ENCODE data around the gene PRADC1. TPM values are rescaled to one million over a fixed set of nuclear protein-coding genes. Genes with fewer than 3 reads are reported as not detected.

Gene PRADC1
- total RNA-seq, 4 donors from 2014 or later: 14.3 to 65.2 (median 33.2) TPM

DNA sequence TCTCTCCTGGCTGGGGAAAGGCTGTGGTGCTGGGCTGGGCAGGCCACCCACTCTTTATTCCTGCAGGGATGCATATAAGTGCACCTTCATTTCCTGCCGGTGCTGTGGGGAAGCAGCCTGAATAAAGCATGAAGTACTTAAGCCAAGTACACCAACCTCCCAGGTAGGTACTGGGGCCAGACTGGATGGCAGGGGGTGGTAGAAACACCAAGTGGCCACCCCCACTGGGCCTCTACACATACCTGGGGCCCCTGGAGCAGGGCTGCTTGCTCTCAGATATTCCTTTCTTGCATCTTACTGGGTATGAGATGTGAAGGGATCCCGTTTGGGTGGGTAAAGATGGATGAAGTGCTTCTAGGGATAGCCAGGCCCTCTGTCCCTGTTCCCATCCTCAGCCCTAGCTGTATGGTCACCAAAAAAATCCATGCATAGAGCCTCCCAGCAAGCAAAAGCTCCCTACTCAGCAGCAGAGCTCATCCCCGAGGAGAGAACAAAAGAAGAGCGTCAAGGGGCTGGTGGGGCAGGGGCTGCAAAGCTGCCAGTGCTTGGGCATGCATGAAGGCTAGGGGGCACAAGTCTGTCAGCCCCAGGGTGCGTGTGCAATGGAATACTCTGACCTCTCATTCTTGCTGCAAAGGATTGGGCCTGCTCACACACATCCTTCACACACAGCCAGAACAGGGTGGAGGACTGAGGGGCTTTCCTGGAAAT, 23.0 kb upstream of the PRADC1 start:
- Histone ChIP-seq H3K9me3 (no peaks in the 10 kb centered on the region), H3K27ac (no peak overlapping the region), H3K27me3 (no peaks in the 10 kb centered on the region), H3K36me3 (peaks cover 28 to 31% of the 10 kb centered on the region in 2 donors), H3K4me1 (no peaks in the 10 kb centered on the region), H3K4me3 (replicated peaks in 1 of 3) (no peak overlapping the region)
- no peak for TF ChIP-seq POLR2A (IDR thresholded peaks at IDR 0.05)
- TF ChIP-seq, protein P1, sequence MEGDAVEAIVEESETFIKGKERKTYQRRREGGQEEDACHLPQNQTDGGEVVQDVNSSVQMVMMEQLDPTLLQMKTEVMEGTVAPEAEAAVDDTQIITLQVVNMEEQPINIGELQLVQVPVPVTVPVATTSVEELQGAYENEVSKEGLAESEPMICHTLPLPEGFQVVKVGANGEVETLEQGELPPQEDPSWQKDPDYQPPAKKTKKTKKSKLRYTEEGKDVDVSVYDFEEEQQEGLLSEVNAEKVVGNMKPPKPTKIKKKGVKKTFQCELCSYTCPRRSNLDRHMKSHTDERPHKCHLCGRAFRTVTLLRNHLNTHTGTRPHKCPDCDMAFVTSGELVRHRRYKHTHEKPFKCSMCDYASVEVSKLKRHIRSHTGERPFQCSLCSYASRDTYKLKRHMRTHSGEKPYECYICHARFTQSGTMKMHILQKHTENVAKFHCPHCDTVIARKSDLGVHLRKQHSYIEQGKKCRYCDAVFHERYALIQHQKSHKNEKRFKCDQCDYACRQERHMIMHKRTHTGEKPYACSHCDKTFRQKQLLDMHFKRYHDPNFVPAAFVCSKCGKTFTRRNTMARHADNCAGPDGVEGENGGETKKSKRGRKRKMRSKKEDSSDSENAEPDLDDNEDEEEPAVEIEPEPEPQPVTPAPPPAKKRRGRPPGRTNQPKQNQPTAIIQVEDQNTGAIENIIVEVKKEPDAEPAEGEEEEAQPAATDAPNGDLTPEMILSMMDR (IDR thresholded peaks at IDR 0.05): no peak
- no peak for DNase-seq
- 49 to 56% methylated on average over 5 of the region's 5 CpGs for WGBS, 2 donors
- intact Hi-C loops (cut with DNase I): no loop called here

DNA sequence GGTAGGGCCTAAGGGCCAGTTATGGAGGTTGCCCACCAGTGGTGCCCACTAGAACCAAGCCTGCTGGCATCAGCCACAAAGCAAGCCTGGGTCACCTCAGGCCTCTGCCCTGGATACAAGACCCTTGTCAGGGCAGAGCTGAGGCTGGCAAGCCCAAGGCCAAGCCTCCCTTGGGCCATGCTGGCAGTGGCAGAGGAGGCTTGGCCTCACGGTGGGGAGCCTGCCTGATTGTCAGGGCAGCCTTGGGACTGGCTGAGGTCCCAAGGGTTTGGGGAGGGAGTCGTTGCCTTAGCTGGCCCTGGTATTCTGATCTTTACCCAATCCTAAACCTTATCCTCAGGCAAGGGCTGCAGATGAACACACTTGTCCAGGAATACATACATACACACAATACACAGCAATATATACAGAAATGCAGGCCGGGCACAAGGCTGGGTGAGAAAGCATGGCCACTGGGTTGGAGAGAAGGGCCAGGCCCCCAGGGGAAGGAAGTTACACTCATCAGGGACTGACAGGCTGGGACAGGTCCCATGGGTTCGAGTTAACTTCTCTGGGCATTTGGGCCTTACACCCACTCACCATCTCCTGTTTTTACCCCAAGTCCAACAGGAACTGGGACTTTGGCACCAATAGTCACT, 22.1 kb upstream of the PRADC1 start:
- Histone ChIP-seq H3K36me3 (peaks cover 37 to 40% of the 10 kb centered on the region in 2 donors), H3K27me3 (no peaks in the 10 kb centered on the region), H3K27ac (no peak overlapping the region), H3K9me3 (no peaks in the 10 kb centered on the region), H3K4me1 (no peaks in the 10 kb centered on the region), H3K4me3 (replicated peaks in 1 of 3) (no peak overlapping the region)
- 71 to 76% methylated on average over 3 to 4 of the region's 4 CpGs for WGBS, 2 donors
- DNase-seq: no peak
- TF ChIP-seq, protein P1 (IDR thresholded peaks at IDR 0.05): no peak
- TF ChIP-seq POLR2A (IDR thresholded peaks at IDR 0.05): no peak
- intact Hi-C loops (cut with DNase I): no loop called here

DNA sequence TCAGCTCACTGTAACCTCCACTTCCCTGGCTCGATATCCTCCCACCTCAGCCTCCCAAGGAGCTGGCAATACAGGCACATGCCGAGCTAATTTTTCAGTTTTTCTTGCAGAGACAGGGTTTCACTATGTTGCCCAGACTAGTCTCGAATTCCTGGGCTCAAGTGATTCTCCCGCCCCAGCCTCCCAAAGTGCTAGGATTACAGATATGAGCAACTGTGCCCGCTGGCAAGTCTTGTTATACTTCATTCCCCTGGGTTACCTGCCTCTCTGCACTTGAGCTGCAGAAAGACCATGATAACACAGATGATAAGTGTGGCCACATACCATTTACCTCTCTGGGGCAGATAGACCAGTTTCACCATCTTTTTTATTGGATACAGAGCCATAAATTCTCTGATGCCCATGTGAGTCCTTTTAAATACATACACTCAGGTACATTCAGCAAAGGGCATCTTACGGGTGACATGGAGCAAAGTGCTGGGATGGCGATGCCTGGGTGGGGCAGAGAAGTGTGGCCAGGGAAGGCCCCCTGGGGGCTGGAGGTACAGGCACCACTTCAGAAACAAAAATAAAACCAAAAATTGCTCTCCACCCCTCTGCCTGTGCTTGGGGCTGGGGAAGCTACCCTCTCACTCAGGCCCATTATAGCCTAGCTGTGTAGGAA, 21.4 kb upstream of the PRADC1 start:
- H3K27me3 ChIP-seq: no peaks in the 10 kb centered on the region
- H3K27ac ChIP-seq: no peak overlapping the region
- peaks cover 43 to 47% of the 10 kb centered on the region in 2 donors for H3K36me3 ChIP-seq
- WGBS, 2 donors: 93 to 97% methylated on average over 7 of the region's 7 CpGs
- intact Hi-C loops (cut with DNase I): no loop called here
- TF ChIP-seq POLR2A (IDR thresholded peaks at IDR 0.05): no peak
- TF ChIP-seq, protein P1 (IDR thresholded peaks at IDR 0.05): no peak
- no peak overlapping the region for H3K4me3 ChIP-seq (replicated peaks in 1 of 3)
- no peaks in the 10 kb centered on the region for H3K9me3 ChIP-seq
- no peak for DNase-seq
- no peaks in the 10 kb centered on the region for H3K4me1 ChIP-seq

DNA sequence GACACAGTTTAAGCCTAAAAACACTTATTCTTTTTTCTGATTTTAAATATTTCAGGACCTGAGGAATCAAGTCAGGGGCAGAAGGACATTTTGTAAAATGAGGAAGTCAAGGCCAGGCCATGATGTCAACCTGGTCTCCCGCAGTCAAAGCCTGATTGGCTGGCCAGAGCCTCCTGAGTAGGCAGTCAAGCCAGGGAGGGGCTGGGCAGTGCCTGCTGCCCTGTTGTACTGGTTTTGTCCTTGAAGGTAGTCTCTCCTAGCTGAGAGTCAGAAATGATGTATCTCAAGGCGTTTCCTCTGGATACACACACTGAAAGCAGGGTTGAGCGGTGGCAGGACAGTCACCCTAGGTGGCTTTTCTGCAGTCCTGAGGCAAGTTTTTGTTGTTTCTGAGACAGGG, 20.9 kb upstream of the PRADC1 start:
- WGBS, 2 donors: 94 to 100% methylated on average over 3 of the region's 3 CpGs
- no peak for DNase-seq
- Histone ChIP-seq H3K27ac (no peak overlapping the region), H3K36me3 (peaks cover 49 to 52% of the 10 kb centered on the region in 2 donors), H3K4me3 (replicated peaks in 1 of 3) (no peak overlapping the region), H3K9me3 (no peaks in the 10 kb centered on the region), H3K4me1 (no peaks in the 10 kb centered on the region), H3K27me3 (no peaks in the 10 kb centered on the region)
- TF ChIP-seq, protein P1 (IDR thresholded peaks at IDR 0.05): no peak
- no peak for TF ChIP-seq POLR2A (IDR thresholded peaks at IDR 0.05)
- intact Hi-C loops (cut with DNase I): no loop called here

DNA sequence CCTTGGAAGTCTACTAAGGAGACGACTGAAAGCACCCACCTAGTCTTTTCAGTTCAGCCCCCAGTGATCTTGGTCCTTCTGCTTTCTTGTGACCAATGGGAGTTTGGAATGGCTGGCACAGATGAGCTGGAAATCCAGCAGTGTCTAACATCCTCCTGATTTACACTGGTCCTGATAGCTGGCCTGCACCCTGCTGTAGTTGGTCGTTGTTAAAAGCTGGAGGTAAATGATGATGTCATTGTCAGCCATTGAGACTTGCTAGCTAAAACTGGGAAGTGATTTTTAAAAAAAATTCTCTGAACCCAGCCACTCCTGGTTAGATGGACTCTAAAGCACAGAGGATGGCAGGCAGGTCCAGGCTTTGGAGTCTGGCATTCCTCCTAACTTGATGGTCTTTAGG, 20.4 kb upstream of the PRADC1 start:
- Histone ChIP-seq H3K9me3 (no peaks in the 10 kb centered on the region), H3K27me3 (no peaks in the 10 kb centered on the region), H3K4me1 (no peaks in the 10 kb centered on the region), H3K4me3 (replicated peaks in 1 of 3) (no peak overlapping the region), H3K36me3 (peaks cover 54 to 57% of the 10 kb centered on the region in 2 donors), H3K27ac (no peak overlapping the region)
- 87 to 93% methylated on average over 2 of the region's 2 CpGs for WGBS, 2 donors
- intact Hi-C loops (cut with DNase I): no loop called here
- no peak for TF ChIP-seq POLR2A (IDR thresholded peaks at IDR 0.05)
- TF ChIP-seq, protein P1 (IDR thresholded peaks at IDR 0.05): no peak
- DNase-seq: no peak

Data from thyroid gland (tissue), 4 donors.